IPS DF 6.9 (cell line): ENCODE data around the gene MZT1.
A peak's percentile ranks its signal among the peaks of the same experiment; 100 is the strongest.
"Not testable (repeated sequence)": the region's sequence is repeated elsewhere in the genome, so short reads cannot be mapped to it uniquely, and the experiment has no call there.

Source experiments
- DNase-seq: peaks from one replicate; pipeline ENCODE4 v3.0.0-alpha.2; 2013; ENCODE audit warnings: low read depth, low spot score
- H3K27ac ChIP-seq: one replicate; pipeline ENCODE4 v1.5.1; 2013; ENCODE audit warnings: low read length, control low read depth
- H3K27me3 ChIP-seq: 2 replicates; pipeline ENCODE4 v1.6.1; 2013; ENCODE audit warnings: mild to moderate bottlenecking, low read length; ENCODE audit not compliant: control insufficient read depth, insufficient read depth
- H3K36me3 ChIP-seq: 2 replicates; pipeline ENCODE4 v1.6.1; 2013; ENCODE audit warnings: low read length; ENCODE audit not compliant: control insufficient read depth, insufficient read depth
- H3K4me1 ChIP-seq: 2 replicates; pipeline ENCODE4 v1.6.1; 2013; ENCODE audit warnings: low read length; ENCODE audit not compliant: control insufficient read depth, insufficient read depth
- H3K4me3 ChIP-seq: 2 replicates; pipeline ENCODE4 v1.5.1; 2013; ENCODE audit warnings: mild to moderate bottlenecking, low read length
- H3K9me3 ChIP-seq: 2 replicates; pipeline ENCODE4 v1.6.1; 2013; ENCODE audit warnings: low read length, inconsistent platforms; ENCODE audit not compliant: control insufficient read depth, insufficient read depth
- WGBS: extraction: QIAGEN DNeasy Blood & Tissue Kit; methylation state at CpG from one replicate; pipeline ENCODE4 v1.1.7; 2013; ENCODE audit warnings: mixed read lengths, missing lambda C conversion rate; ENCODE audit not compliant: insufficient read length, insufficient coverage; 5-methylcytosine and 5-hydroxymethylcytosine counted together

Gene MZT1

GRCh38 chr13:72728290-72728605 lies 819 bp upstream of the MZT1 start:
- Histone ChIP-seq H3K27me3 (no peaks in the 10 kb centered on the region), H3K27ac (no peak overlapping the region), H3K4me1 (no peaks in the 10 kb centered on the region), H3K9me3 (no peaks in the 10 kb centered on the region), H3K4me3 (peak overlapping the region; percentile 81; the same call in 1 of the 2 replicates), H3K36me3 (peaks cover 2% of the 10 kb centered on the region; the same call in 1 of the 2 replicates)
- no CpG with 5 or more reads among the region's 3 CpGs for WGBS
- no peak for DNase-seq

GRCh38 chr13:72726726-72727416 lies 558 bp downstream of the MZT1 start:
- H3K4me1 ChIP-seq: no peaks in the 10 kb centered on the region
- no peaks in the 10 kb centered on the region for H3K9me3 ChIP-seq
- no CpG with 5 or more reads among the region's 49 CpGs for WGBS
- no peak for DNase-seq
- no peaks in the 10 kb centered on the region for H3K27me3 ChIP-seq
- peak overlapping the region; percentile 81; the same call in 1 of the 2 replicates for H3K4me3 ChIP-seq
- H3K36me3 ChIP-seq: no peaks in the 10 kb centered on the region
- H3K27ac ChIP-seq: no peak overlapping the region

GRCh38 chr13:72726185-72726584 lies 1.2 kb downstream of the MZT1 start:
- whole genome bisulfite sequencing: no CpG with 5 or more reads among the region's 15 CpGs
- H3K9me3 ChIP-seq, H3K36me3 ChIP-seq, DNase-seq, H3K27me3 ChIP-seq, H3K27ac ChIP-seq, H3K4me1 ChIP-seq, H3K4me3 ChIP-seq: not testable (repeated sequence)

DNA sequence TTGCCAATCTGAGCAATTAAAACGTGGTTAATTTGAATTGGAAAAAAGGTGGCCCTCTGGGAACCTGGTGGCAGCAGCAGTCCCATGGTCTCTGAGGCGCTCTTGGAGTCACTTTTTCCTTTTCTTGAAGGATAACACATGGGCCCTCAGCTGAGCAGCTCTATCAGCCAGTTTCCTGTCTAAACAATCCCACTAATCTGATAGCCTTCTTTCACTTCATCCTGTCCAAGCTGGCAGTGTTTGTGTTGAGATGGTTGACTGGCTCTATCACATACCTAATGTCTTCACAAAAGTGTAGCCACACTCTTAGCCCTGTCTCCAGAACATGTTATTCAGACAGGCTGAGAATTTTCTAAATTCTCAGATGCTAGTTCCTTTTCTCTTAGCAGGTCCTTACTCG lies 10.7 kb downstream of the MZT1 start:
- H3K36me3 ChIP-seq: peaks cover 14% of the 10 kb centered on the region; the same call in 1 of the 2 replicates
- WGBS: no CpG with 5 or more reads among the region's 3 CpGs
- H3K4me3 ChIP-seq: no peak overlapping the region
- H3K27ac ChIP-seq: no peak overlapping the region
- no peaks in the 10 kb centered on the region for H3K9me3 ChIP-seq
- H3K27me3 ChIP-seq: no peaks in the 10 kb centered on the region
- no peak for DNase-seq
- H3K4me1 ChIP-seq: no peaks in the 10 kb centered on the region

- no CpG with 5 or more reads among the region's 1 CpG for WGBS
- no peak overlapping the region for H3K4me3 ChIP-seq
- H3K27me3 ChIP-seq: no peaks in the 10 kb centered on the region
- no peak overlapping the region for H3K27ac ChIP-seq
- DNase-seq: no peak
- H3K36me3 ChIP-seq: no peaks in the 10 kb centered on the region
- no peaks in the 10 kb centered on the region for H3K9me3 ChIP-seq
- no peaks in the 10 kb centered on the region for H3K4me1 ChIP-seq
Measured at GRCh38 chr13:72700509-72700908, 26.9 kb downstream of the MZT1 start.

DNA sequence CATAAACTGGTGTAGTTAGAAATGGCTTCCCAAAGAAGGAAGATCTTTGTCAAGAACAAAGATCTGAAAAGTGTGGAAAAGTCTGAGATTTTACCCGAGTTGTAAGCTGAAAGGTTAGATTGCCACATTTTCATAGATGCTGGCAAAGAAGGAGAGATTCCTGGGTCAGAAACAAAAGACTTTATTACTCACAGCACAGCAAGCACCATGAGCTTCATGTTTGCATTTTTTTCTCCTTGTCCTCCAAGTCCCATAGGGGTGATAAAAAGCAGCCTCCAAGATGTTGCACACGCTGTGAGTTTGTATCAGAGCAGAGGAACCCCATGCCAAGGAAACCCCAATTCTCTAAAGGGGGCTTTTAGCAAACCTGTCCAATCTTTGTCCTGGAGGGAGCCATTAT lies 29.3 kb downstream of the MZT1 start:
- H3K9me3 ChIP-seq: no peaks in the 10 kb centered on the region
- no peaks in the 10 kb centered on the region for H3K4me1 ChIP-seq
- no peak overlapping the region for H3K27ac ChIP-seq
- no CpG with 5 or more reads among the region's 2 CpGs for WGBS
- H3K36me3 ChIP-seq: no peaks in the 10 kb centered on the region
- H3K4me3 ChIP-seq: no peak overlapping the region
- H3K27me3 ChIP-seq: no peaks in the 10 kb centered on the region
- DNase-seq: no peak

DNA sequence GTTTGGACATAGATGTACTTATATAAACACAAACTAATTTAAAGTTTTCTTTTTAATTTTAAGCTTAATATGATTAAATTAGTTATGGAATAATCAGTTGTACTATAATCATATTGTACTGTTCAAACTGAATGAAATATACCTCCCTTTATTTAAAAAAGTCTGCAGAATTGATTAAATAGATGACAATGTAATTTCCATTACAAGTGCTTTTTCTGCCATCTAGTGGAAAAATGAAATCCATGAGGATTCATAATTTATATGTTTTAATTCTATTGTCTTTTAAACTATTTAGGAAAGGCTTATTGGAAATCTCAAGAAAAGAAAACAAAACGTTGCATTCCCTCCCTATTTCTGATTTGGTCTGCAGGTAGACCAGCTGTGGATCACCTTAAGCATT lies 30.9 kb downstream of the MZT1 start:
- no CpG with 5 or more reads among the region's 1 CpG for WGBS
- H3K9me3 ChIP-seq: no peaks in the 10 kb centered on the region
- H3K36me3 ChIP-seq: no peaks in the 10 kb centered on the region
- H3K4me3 ChIP-seq: no peak overlapping the region
- H3K27me3 ChIP-seq: no peaks in the 10 kb centered on the region
- H3K4me1 ChIP-seq: no peaks in the 10 kb centered on the region
- DNase-seq: no peak
- no peak overlapping the region for H3K27ac ChIP-seq

DNA sequence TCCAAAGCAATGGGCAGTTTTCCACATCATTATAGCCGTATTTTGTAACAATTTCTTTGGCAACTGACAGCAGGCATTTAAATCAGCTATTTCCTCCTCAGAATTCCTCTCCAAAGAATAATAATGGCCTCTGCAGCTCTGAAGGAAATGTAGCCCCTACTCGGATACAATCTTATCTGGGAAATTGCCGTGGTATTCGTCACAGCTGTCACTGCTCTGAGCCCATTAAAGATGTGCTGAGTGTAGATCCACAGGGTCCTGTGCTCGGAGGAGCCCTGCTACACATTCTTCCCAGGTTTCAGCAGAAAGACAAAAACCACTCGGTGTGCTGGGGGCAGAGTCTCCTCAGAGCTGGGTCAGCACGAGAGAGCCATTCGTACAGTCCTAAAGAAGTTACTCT lies 33.1 kb downstream of the MZT1 start:
- Histone ChIP-seq H3K4me3 (no peak overlapping the region), H3K27ac (no peak overlapping the region), H3K36me3 (no peaks in the 10 kb centered on the region), H3K27me3 (no peaks in the 10 kb centered on the region), H3K4me1 (no peaks in the 10 kb centered on the region), H3K9me3 (no peaks in the 10 kb centered on the region)
- WGBS: no CpG with 5 or more reads among the region's 8 CpGs
- DNase-seq: no peak

DNA sequence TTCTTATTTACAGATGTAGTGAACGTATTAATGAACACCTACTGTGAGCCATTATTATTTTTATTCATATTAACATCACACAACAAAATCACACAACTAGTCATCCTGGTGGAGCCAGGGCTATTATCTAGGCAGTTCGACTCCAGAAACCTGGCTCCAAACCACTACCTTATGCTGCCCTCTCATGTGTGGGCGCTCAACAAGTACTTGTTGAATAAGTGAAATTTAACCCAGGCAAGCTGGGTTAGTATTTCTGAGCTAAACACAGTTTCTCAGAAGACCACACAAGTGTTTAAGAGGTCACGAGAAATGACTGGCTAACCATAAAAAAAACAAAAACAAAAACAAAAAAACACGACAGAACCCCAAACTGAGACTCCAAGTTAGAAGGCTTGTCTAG lies 33.6 kb downstream of the MZT1 start:
- no peak for DNase-seq
- no peak overlapping the region for H3K27ac ChIP-seq
- no peaks in the 10 kb centered on the region for H3K9me3 ChIP-seq
- WGBS: no CpG with 5 or more reads among the region's 5 CpGs
- no peaks in the 10 kb centered on the region for H3K36me3 ChIP-seq
- no peak overlapping the region for H3K4me3 ChIP-seq
- no peaks in the 10 kb centered on the region for H3K4me1 ChIP-seq
- no peaks in the 10 kb centered on the region for H3K27me3 ChIP-seq

DNA sequence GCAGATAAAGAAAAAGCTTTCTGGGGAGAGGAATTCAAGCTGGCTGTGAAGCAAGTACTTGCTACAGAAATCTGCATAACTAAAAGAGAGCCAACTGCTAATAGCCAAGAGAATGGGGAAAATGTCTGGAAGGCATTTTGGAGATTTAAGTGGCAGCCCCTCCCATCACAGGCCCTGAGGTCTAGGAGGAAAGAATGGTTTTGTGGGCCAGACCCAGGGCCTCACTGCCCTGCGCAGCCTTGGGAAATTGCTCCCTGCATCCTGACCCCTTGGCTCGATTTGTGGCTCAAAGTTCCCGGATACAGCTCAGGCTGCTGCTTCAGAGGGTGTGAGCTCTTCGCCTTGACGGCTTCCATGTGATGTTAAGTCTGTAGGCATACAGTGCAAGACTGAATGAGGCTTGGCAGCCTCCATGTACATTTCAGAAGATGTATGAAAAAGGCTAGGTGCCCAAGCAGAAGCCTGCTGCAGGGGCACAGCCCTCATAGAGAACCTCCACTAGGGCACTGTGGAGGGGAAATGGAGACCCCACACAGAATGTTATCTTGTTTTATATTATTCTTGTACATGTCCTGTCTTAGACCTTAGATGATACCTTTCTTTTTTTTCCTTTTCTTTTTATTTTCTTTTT lies 34.4 kb downstream of the MZT1 start:
- Histone ChIP-seq H3K4me3 (no peak overlapping the region), H3K27me3 (no peaks in the 10 kb centered on the region), H3K9me3 (no peaks in the 10 kb centered on the region), H3K4me1 (no peaks in the 10 kb centered on the region), H3K27ac (no peak overlapping the region), H3K36me3 (no peaks in the 10 kb centered on the region)
- no peak for DNase-seq
- WGBS: no CpG with 5 or more reads among the region's 5 CpGs

DNA sequence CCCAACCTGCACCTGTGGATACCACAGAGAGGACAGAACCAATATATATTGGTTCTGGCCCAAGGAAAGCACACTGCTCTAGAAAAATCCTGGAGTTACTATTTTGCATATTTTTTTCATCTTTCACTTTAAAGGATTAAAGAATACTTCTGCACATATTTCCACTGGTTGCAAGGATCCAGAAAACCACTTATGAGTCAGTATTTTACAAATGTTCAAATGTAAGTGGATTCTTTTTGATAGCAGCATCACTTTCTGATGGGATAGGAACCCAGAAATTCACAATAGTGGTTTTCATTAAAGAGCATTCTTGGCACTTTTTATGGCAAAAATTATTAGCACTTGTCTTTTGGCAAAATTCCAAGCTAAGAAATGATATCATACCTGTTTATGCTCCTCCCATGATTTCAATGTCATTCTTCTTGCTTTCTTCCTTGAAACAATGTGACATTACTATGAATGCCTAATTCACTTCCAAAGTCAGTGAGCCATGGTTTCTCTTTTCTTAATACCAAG lies 38.2 kb downstream of the MZT1 start:
- H3K9me3 ChIP-seq: no peaks in the 10 kb centered on the region
- no peaks in the 10 kb centered on the region for H3K4me1 ChIP-seq
- no peaks in the 10 kb centered on the region for H3K36me3 ChIP-seq
- no peaks in the 10 kb centered on the region for H3K27me3 ChIP-seq
- no peak for DNase-seq
- H3K4me3 ChIP-seq: no peak overlapping the region
- no peak overlapping the region for H3K27ac ChIP-seq
